Inflammatory macrophage treated with lipopolysaccharide for 1 hour (primary cell): ENCODE data around the gene BYSL.
"Not testable (repeated sequence)": the region's sequence is repeated elsewhere in the genome, so short reads cannot be mapped to it uniquely, and the experiment has no call there.

Experiments used
- DNase-seq, 2 donors: peaks; one replicate each; pipeline ENCODE4 v3.0.0-alpha.2; 2020 to 2022

The BYSL gene

DNA sequence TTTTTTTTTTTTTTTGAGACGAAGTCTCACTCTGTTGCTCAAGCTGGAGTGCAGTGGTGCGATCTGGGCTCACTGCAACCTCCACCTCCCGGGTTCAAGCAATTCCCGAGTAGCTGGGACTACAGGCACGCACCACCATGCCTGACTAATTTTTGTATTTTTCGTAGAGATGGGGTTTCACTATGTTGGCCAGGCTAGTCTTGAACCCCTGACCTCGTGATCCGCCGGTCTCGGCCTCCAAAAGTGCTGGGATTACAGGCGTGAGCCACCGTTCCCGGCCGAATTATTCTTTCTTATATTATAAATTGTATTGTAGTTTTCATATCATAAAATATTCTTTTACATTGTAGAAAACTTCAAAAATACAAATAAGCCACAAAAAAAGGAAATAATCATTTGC, 21.6 kb downstream of the BYSL start:
- DNase-seq = not testable (repeated sequence)

DNA sequence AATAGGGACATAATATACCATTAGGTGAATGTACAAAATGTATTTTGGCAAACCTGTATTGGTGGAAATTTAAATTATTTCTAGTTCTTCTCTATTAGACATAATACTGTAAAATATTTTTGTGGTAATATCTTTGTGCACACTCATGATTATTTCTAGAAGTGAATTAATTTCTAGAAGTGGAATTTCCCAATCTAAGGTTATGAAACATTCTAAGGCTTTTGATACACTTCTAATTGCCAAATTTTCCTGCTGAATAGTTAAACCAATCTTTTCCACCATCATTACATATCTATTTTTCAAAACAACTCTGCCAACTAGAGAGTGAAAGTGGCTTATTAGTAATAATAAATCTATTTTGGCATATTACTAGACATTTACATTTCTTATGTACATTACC, 22.2 kb downstream of the BYSL start:
- DNase-seq = peak; percentile 71 to 90

- no peak for DNase-seq
These were observed 26.4 kb downstream of the BYSL start for GRCh38 chr6:41947581-41948220.

- DNase-seq = no peak
These were observed 33.4 kb downstream of the BYSL start for GRCh38 chr6:41954668-41955067.

DNA sequence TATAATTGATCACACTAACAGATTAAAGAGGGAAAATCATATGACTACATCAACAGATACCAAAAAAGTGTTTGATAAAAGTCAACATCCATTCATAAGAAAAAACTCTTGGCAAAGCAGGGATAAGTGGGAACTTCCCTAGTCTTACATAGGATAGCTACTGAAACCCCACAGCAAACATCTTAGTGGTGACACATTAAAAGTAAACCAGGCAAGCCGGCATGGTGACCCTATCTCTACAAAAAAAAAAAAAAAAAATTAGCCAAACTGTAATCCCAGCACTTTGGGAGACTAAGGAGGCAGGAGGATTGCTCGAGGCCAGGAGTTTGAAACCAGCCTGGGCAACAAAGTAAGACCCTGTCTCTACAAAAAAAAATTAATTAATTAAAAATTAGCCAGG, 34.1 kb downstream of the BYSL start:
- no peak for DNase-seq

GRCh38 chr6:41957117-41957516, 35.8 kb downstream of the BYSL start:
- DNase-seq = no peak

DNA sequence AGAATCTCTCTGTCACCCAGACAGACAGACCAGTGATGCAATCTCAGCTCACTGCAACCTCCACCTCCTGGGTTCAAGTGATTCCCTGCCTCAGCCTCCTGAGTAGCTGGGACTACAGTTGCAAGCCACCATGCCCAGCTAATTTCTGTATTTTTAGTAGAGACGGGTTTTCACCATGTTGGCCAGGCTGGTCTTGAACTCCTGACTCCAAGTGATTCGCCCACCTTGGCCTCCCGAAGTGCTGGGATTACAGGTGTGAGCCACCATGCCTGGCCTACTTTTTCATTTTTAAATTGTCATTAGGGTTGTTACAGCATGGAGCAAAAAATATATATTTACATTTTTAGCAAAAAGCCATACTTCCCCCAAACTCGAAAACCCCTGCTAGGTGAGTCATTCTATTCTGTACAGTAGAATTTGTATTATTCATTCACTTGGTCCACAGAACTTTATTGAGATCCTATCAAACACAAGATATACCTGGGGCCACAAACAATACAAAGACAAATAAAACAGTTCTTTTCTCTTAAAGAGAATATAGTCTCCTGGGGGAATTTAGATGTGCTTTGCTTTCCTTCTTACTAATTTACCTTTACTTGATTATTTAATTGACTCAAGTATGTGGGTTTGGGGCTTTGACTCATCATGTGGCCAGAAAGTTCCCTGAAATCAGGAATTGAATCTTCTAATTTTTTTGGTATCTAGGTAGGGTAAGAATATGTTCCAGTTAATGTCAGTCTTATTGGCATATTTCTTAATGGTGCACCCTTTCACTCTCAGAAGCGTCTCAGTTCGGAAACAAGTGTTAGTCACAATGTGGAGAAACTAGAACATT, 36.9 kb downstream of the BYSL start:
- DNase-seq = no peak

DNA sequence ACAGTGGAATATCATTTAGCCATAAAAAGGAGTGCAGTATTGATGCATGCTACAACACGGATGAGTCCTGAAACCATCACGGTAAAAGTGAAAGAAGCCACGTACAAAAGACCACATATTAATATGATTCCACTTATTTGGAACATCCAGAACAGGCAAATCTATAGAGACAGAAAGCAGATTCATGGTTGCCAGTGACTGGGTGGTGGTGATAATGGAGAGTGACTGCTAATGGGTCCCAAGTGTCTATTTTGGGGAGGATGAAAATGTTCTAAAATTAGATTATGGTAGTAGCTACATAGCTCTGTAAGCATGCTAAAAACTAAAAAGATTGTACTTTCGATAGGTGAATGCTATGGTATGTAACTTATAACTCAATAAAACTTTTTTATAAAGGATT, 38.7 kb downstream of the BYSL start:
- DNase-seq = no peak

GRCh38 chr6:41963371-41963770, 42.1 kb downstream of the BYSL start:
- no peak for DNase-seq

GRCh38 chr6:41964201-41964887, 43.0 kb downstream of the BYSL start:
- no peak for DNase-seq

DNA sequence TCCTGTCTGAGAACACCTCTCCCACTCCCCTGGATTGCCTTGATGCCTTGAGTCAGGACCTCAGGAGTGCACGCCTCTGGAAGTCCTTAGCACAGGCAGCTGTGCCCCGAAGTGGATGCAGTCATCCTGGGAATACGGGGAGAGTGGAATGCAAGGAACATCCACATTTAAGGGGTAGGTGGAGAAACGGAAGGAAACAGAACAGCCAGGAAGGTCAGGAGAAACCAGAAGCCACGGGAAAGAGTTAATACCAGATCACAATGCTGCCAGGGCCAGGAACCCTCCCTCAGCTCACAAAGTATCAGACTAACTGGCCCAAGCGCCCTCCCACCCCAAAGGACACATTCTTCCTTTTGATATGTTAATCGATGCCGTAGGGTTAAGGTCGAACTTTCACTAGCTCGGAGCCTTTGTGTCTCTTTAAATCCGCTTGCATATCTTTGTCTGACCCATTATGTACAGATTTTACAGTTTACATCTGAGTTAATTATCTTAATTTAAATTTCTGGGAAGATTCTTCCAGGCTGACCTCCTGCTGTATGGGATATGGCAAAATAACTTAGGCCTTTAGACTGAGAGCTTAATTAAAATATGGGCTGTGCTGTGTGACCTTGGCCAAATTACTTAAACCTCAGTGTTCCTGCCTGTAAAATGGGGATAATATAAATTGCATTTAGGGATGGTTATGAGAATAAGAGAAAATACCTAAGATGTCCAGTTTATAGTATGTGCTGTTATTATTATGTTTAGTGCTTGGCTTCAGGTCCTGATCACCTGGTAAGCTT, 44.3 kb downstream of the BYSL start:
- no peak for DNase-seq

DNA sequence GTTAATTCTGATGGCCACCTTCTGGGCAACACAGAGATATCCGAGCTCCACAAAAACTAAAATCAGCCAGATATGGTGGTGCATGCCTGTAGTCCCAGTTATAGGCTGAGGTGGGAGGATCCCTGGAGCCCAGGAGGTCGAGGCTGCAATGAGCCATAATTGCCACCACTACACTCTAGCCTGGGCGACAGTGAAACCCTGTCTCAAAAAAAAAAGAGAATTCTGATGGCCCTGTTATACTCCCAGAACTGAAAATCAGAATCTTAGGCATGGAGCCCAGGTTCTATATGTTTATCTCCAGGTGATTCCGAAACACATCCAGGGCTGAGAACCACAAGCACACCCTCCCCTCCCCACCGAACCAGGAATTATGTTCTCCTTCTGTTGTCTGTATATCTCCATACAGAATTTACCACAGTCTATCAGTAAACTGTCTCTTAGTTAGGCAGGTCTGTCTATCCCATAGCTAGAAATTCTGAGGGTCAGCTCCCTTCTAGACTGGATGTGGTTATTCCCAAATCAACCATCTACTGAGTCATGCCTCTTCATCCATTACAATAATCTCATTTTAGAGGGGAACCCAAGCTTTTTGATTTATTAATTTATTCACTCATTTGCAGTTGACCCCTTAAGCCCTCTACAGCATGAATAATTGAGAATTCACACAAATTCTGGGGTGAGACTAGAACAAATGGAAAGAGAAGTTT, 45.1 kb downstream of the BYSL start:
- DNase-seq = no peak

GRCh38 chr6:41966961-41967311, 45.6 kb downstream of the BYSL start:
- peak; percentile 28 to 39 for DNase-seq

GRCh38 chr6:41967312-41968287, 46.3 kb downstream of the BYSL start:
- DNase-seq = peak; percentile 52 to 67

- peak; percentile 96 to 99 for DNase-seq
These were observed 49.1 kb downstream of the BYSL start for GRCh38 chr6:41970436-41970846.

- no peak for DNase-seq
These were observed 51.5 kb downstream of the BYSL start for GRCh38 chr6:41972826-41973225.

- no peak for DNase-seq
These were observed 53.1 kb downstream of the BYSL start for GRCh38 chr6:41974281-41974825.

DNA sequence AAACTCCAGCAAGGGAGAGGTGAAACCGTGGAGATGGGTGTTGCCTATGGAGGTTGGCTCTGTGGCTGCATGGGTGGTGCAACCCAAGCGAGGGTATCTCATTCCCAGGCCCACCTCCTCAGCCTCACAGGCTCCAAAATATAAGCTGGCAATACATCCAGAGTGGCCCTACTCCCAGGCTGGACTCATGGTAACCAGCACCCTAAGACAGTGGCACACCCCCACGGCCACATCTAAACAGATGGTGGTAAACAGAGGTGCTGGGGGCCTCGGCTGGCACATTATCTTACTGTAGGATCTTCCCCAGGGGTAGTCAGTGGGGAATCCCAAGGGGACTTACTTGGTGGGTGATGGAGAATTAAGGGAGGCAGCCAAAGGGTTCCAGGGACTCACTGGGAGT, 54.0 kb downstream of the BYSL start:
- no peak for DNase-seq

DNA sequence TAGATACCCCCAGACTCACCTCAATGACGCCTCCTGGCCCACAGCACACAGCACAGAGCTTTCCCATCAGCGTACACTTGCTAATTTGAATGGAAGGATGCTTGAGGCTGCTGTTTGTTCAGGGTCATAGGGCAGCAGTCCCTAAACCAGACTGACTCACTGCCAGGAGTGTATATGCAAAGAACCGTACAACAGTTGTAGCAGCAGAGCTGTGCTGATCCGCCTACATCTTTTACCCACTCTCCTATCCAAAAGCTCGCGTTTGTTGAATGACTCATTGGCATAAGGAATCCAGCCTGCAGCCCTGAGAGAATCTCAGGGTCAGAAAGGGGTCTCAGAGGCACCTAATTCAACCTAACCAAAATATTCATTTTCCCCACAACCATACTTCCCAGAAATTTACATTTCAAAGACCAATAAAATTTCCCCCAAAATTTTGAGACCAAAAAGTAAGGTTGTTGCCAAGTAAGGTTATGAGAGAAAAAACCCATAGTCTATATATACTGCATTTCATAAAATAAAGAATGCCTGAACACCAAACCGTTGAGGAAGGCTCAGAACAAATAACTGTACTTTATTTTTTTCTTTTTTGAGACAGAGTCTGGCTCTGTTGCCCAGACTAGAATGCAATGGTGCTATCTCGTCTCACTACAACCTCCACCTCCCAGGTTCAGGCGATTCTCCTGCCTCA, 55.6 kb downstream of the BYSL start:
- DNase-seq = peak; percentile 61 to 90
